Ovary (tissue), 3 donors: Measurements from ENCODE around the gene GABRG3.

Source experiments
- CTCF ChIP-seq, 3 donors: fragments of 450-650 bp in 2 of 3; fragments of 200-600 bp in 1 of 3; IDR thresholded peaks; one replicate each; pipeline versions ENCODE4 v1.5.1 to v1.8.0; 2016 to 2022; ENCODE audit warnings: antibody characterized with exemption in 3 of 3, mild to moderate bottlenecking in 1 of 3
- POLR2A ChIP-seq: fragments of 450-650 bp; IDR thresholded peaks from one replicate; pipeline ENCODE4 v1.6.1; 2017; ENCODE audit warnings: antibody characterized with exemption, mild to moderate bottlenecking, moderate library complexity
- donor health status: DM: no; HTN: no; CAD: no.

- TF ChIP-seq POLR2A (no peak), CTCF (IDR thresholded peaks at IDR 0.05) (no peak)
Measured at GRCh38 chr15:27166917-27167316, 195.9 kb downstream of the GABRG3 start.
